ENCODE data around the gene CLN6. TPM values are rescaled to one million over a fixed set of nuclear protein-coding genes. Genes with fewer than 3 reads are reported as not detected.
"Not testable (repeated sequence)": the region's sequence is repeated elsewhere in the genome, so short reads cannot be mapped to it uniquely, and the experiment has no call there.

CLN6 gene
- total and polyA plus RNA-seq, 5 donors = 6.8 to 8.9 (median 7.6) TPM

DNA sequence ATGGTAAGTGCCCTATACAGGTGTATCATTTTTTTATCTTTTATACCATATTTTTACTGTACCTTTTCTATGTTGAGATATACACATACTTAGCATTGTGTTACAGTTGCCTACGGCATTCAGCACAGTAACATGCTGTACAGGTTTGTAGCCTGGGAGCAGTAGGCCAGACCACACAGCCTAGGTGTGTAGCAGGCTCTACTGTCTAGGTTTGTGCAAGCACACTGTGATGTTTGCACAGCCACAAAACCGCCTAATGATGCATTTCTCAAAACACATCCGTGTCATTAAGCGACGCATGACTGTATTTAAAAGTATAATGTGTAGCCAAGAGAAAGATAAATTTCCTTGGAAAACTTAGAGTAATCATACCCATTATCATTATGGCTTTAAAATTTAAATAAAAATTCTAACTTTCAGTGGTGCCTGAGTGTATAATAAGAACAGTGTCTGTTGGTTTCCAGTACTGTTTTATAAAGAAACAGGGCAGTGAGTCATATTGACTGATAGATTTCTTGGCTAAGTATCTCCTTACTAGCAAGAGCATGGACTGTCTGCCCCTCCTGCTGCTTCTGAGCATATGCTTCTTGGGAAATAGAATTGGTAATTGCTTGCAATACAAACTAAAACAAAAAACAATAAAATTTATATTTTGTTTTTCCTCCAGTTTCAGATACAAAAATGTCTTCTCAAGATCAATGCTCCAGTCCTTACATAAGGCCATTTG is 42.7 kb downstream of the CLN6 start:
- Histone ChIP-seq H3K4me1 (ENCODE audit: control insufficient read depth, insufficient read depth, low read length) (peaks cover 2% of the 10 kb centered on the region), H3K27me3 (ENCODE audit: control insufficient read depth, insufficient read depth) (no peaks in the 10 kb centered on the region), H3K9me3 (ENCODE audit: control insufficient read depth, low read length) (no peaks in the 10 kb centered on the region), H3K4me3 (ENCODE audit: low read length) (no peak overlapping the region), H3K27ac (ENCODE audit: low read length) (no peak overlapping the region)
- intact Hi-C loops (cut with DNase I) = no loop called here
- ATAC-seq = peak; percentile 80 to 87
- DNase-seq = peak in 1 of 3 donors; percentile 65
- WGBS = 76% methylated on average over 5 of the region's 5 CpGs

- H3K9me3 ChIP-seq (ENCODE audit: control insufficient read depth, low read length) = no peaks in the 10 kb centered on the region
- H3K27ac ChIP-seq (ENCODE audit: low read length) = no peak overlapping the region
- no peak for ATAC-seq
- intact Hi-C loops (cut with DNase I) = no loop called here
- peaks cover 2% of the 10 kb centered on the region for H3K4me1 ChIP-seq (ENCODE audit: control insufficient read depth, insufficient read depth, low read length)
- no peaks in the 10 kb centered on the region for H3K27me3 ChIP-seq (ENCODE audit: control insufficient read depth, insufficient read depth)
- WGBS = 87% methylated on average over 5 of the region's 5 CpGs
- DNase-seq = no peak
- no peak overlapping the region for H3K4me3 ChIP-seq (ENCODE audit: low read length)
These were observed 44.7 kb downstream of the CLN6 start for GRCh38 chr15:68184616-68185480.

DNA sequence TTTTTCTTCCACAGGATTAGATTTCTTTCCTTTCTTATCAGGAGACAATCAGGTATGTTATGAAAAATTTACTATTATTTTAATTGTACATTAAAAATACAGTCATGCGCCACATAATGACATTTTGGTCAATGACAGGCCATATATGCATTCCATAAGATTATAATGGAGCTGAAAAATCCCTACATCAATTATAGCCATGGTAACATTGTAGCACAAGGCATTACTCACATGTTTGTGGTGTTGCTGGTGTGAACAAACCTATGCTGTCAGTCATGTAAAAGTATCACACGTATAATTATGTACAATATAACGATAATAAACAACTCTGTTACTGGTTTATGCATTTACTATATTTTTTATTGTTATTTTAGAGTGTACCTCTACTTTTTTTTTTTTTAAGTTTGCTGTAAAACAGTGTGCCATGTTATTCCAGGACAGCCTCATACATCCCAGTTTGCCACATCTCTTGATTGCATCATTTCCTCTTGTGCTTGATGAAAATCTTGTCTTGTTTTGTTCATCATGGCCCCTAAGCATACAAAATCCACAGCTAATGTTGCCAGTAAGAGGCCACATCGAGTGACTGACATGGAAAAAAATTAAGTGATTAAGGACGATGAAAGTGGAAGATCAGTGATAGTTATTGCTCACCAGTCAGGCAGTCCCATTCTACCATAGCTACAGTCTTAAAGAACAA is 45.8 kb downstream of the CLN6 start:
- peaks cover 2% of the 10 kb centered on the region for H3K4me1 ChIP-seq (ENCODE audit: control insufficient read depth, insufficient read depth, low read length)
- intact Hi-C loops (cut with DNase I) = no loop called here
- WGBS = 91% methylated on average over 5 of the region's 5 CpGs
- no peak for ATAC-seq
- no peaks in the 10 kb centered on the region for H3K9me3 ChIP-seq (ENCODE audit: control insufficient read depth, low read length)
- H3K4me3 ChIP-seq (ENCODE audit: low read length) = no peak overlapping the region
- H3K27me3 ChIP-seq (ENCODE audit: control insufficient read depth, insufficient read depth) = no peaks in the 10 kb centered on the region
- DNase-seq = no peak
- H3K27ac ChIP-seq (ENCODE audit: low read length) = no peak overlapping the region

DNA sequence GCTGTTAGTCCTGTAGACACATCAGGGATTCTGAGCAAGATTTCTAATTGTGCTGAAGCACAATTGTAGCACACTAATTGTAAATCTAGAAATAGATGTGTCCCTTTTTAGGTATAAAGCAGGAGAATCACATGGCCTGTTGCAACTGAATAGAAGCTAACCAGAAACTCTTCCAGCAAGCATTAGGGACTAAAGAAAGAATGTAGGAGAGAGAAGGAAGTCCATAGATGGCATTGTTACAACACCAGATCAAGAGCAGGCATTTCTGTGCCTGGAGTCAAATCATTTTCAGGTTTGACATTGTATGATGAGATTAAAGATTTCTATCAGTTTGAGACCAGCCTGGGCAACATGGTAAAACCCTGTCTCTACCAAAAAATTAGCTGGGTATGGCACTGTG is 51.8 kb downstream of the CLN6 start:
- Histone ChIP-seq H3K27me3 (ENCODE audit: control insufficient read depth, insufficient read depth) (no peaks in the 10 kb centered on the region), H3K27ac (ENCODE audit: low read length) (no peak overlapping the region), H3K9me3 (ENCODE audit: control insufficient read depth, low read length) (no peaks in the 10 kb centered on the region), H3K4me1 (ENCODE audit: control insufficient read depth, insufficient read depth, low read length) (no peaks in the 10 kb centered on the region), H3K4me3 (ENCODE audit: low read length) (no peak overlapping the region)
- intact Hi-C loops (cut with DNase I) = no loop called here
- ATAC-seq = no peak
- DNase-seq = no peak

DNA sequence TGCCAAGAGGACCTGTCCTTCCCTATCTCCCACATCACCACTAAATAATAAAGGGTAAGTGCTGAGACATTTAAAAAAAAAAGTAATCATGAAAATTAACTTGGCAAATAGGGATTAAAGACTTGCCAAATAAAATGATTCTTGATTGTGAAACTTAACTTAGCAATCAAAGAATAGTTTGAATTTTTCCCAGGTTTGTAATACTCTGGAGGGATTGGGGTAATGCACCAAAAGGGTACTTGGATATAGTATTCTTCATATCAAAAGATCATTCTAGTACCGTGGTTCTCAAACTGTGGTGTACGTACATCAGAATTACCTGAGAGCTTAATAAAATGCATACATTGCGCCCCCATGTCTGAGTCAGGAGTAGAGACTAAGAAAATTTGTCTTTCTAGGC is 52.9 kb downstream of the CLN6 start:
- Histone ChIP-seq H3K27me3 (ENCODE audit: control insufficient read depth, insufficient read depth) (no peaks in the 10 kb centered on the region), H3K9me3 (ENCODE audit: control insufficient read depth, low read length) (no peaks in the 10 kb centered on the region), H3K27ac (ENCODE audit: low read length) (no peak overlapping the region), H3K4me3 (ENCODE audit: low read length) (no peak overlapping the region), H3K4me1 (ENCODE audit: control insufficient read depth, insufficient read depth, low read length) (no peaks in the 10 kb centered on the region)
- DNase-seq = no peak
- ATAC-seq = no peak
- 92% methylated on average over 3 of the region's 3 CpGs for WGBS
- intact Hi-C loops (cut with DNase I) = no loop called here

GRCh38 chr15:68175526-68175925 is 54.0 kb downstream of the CLN6 start:
- H3K9me3 ChIP-seq (ENCODE audit: control insufficient read depth, low read length) = no peaks in the 10 kb centered on the region
- H3K27ac ChIP-seq (ENCODE audit: low read length) = no peak overlapping the region
- H3K4me3 ChIP-seq (ENCODE audit: low read length) = no peak overlapping the region
- WGBS = 64% methylated on average over 2 of the region's 2 CpGs
- H3K4me1 ChIP-seq (ENCODE audit: control insufficient read depth, insufficient read depth, low read length) = no peaks in the 10 kb centered on the region
- intact Hi-C loops (cut with DNase I) = no loop called here
- DNase-seq (no peak), ATAC-seq (no peak)
- no peaks in the 10 kb centered on the region for H3K27me3 ChIP-seq (ENCODE audit: control insufficient read depth, insufficient read depth)

GRCh38 chr15:68173119-68173518 is 56.4 kb downstream of the CLN6 start:
- no peak overlapping the region for H3K4me3 ChIP-seq (ENCODE audit: low read length)
- DNase-seq (no peak), ATAC-seq (no peak)
- intact Hi-C loops (cut with DNase I) = no loop called here
- no peaks in the 10 kb centered on the region for H3K27me3 ChIP-seq (ENCODE audit: control insufficient read depth, insufficient read depth)
- over 99% methylated on average over 4 of the region's 4 CpGs for WGBS
- no peaks in the 10 kb centered on the region for H3K4me1 ChIP-seq (ENCODE audit: control insufficient read depth, insufficient read depth, low read length)
- no peak overlapping the region for H3K27ac ChIP-seq (ENCODE audit: low read length)
- H3K9me3 ChIP-seq (ENCODE audit: control insufficient read depth, low read length) = no peaks in the 10 kb centered on the region

DNA sequence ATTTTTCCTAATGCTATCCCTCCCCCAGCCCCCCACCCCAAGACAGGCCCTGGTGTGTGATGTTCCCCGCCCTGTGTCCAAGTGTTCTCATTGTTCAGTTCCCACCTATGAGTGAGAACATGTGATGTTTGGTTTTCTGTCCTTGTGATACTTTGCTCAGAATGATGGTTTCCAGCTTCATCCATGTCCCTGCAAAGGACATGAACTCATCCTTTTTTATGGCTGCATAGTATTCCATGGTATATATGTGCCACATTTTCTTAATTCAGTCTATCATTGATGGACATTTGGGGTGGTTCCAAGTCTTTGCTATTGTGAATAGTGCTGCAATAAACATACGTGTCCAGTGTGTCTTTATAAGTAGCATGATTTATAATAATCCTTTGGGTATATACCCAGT is 57.5 kb downstream of the CLN6 start:
- WGBS = 70% methylated on average over 2 of the region's 2 CpGs
- intact Hi-C loops (cut with DNase I); H3K27me3 ChIP-seq (ENCODE audit: control insufficient read depth, insufficient read depth); DNase-seq; H3K9me3 ChIP-seq (ENCODE audit: control insufficient read depth, low read length); H3K4me3 ChIP-seq (ENCODE audit: low read length); H3K27ac ChIP-seq (ENCODE audit: low read length); ATAC-seq; H3K4me1 ChIP-seq (ENCODE audit: control insufficient read depth, insufficient read depth, low read length): not testable (repeated sequence)

DNA sequence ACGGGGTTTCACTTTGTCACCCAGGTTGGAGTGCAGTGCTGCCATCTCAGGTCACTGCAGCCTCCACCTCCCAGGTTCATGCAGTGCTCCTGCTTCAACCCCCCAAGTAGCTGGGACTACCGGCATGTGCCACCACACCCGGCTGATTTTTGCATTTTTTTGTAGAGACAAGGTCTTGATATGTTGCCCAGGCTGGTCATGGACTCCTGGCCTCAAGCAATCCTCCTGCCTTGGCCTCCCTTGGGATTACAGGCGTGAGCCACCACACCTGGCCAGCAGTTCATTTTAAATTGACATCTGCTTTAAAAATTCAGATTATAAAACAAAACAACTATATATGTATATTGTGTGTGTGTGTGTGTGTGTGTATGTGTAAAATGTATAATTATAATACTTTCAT is 62.7 kb downstream of the CLN6 start:
- intact Hi-C loops (cut with DNase I) = no loop called here
- no peaks in the 10 kb centered on the region for H3K27me3 ChIP-seq (ENCODE audit: control insufficient read depth, insufficient read depth)
- WGBS = 90% methylated on average over 4 of the region's 4 CpGs
- no peak overlapping the region for H3K4me3 ChIP-seq (ENCODE audit: low read length)
- ATAC-seq (no peak), DNase-seq (no peak)
- no peaks in the 10 kb centered on the region for H3K9me3 ChIP-seq (ENCODE audit: control insufficient read depth, low read length)
- no peaks in the 10 kb centered on the region for H3K4me1 ChIP-seq (ENCODE audit: control insufficient read depth, insufficient read depth, low read length)
- no peak overlapping the region for H3K27ac ChIP-seq (ENCODE audit: low read length)

DNA sequence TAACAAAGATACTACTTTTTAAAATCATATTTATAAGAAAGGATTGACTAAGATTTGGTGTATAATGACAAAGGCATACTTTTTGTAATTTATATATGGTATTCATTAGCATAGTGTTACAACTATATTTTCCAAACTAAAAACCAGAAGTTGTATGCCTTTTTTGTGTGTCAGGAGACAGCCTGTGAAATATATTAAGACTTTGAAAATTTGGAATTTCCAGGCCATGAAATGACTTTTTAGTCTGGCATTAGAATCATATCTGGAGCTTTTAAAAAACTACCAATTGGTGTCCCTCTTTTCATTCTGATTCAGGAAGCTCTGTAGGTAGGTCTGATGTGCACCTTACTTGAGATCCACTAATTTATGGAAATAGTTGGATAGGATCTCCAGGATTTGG is 66.3 kb downstream of the CLN6 start:
- H3K9me3 ChIP-seq (ENCODE audit: control insufficient read depth, low read length) = no peaks in the 10 kb centered on the region
- no peak overlapping the region for H3K4me3 ChIP-seq (ENCODE audit: low read length)
- intact Hi-C loops (cut with DNase I) = no loop called here
- ATAC-seq (no peak), DNase-seq (no peak)
- no peak overlapping the region for H3K27ac ChIP-seq (ENCODE audit: low read length)
- no peaks in the 10 kb centered on the region for H3K27me3 ChIP-seq (ENCODE audit: control insufficient read depth, insufficient read depth)
- no peaks in the 10 kb centered on the region for H3K4me1 ChIP-seq (ENCODE audit: control insufficient read depth, insufficient read depth, low read length)

DNA sequence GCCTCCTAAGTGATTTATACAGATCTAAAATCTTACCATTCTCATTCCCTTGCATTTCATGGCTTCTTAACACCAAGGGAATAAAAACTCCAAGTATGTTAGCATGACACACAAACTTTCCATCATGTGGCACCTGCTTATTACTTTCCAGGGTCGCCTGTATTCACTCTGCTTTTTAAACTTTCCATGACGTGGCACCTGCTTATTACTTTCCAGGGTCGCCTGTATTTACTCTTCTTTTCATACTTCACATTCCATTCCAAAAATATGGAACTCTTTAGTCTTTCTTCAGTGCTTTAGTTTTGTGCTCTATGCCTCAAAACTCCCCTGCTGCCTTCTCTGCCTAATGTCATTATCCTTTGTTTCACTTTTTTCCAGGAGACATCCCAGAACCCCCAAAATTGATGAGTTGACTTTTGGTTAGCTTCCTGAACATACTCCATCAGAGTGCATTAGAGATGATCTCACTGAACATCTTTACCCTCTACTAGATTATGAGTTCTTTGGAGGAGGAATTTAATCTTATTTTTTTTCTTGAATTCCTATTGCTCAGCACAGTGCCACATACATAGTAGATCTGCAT is 71.4 kb downstream of the CLN6 start:
- Histone ChIP-seq H3K9me3 (ENCODE audit: control insufficient read depth, low read length) (no peaks in the 10 kb centered on the region), H3K4me3 (ENCODE audit: low read length) (no peak overlapping the region), H3K27ac (ENCODE audit: low read length) (no peak overlapping the region), H3K4me1 (ENCODE audit: control insufficient read depth, insufficient read depth, low read length) (no peaks in the 10 kb centered on the region), H3K27me3 (ENCODE audit: control insufficient read depth, insufficient read depth) (no peaks in the 10 kb centered on the region)
- intact Hi-C loops (cut with DNase I) = loop anchor here in 3 of 4 donors (5.0 to 10.0 kb wide), 2 partner anchors 103 to 291 kb away; partner anchors contain the start of gene PIAS1 (in 2 of the 3)
- no peak for DNase-seq
- 55% methylated on average over 3 of the region's 3 CpGs for WGBS
- ATAC-seq = no peak
